Suprapubic skin (tissue), 4 donors: ENCODE data around the gene SPOCK3.

Experiments used
- EP300 ChIP-seq: sonication (generic); formaldehyde crosslinking; IDR thresholded peaks from one replicate; pipeline ENCODE4 v1.6.1; 2017; ENCODE audit warnings: antibody characterized with exemption
- POLR2A ChIP-seq, 2 donors: fragments of 450-650 bp; IDR thresholded peaks; one replicate each; pipeline ENCODE4 v1.6.1; 2017; ENCODE audit warnings: antibody characterized with exemption in 2 of 2, mild to moderate bottlenecking in 2 of 2, moderate library complexity in 2 of 2
- POLR2AphosphoS5 ChIP-seq, 3 donors: sonication (generic); formaldehyde crosslinking; IDR thresholded peaks; one replicate each; pipeline ENCODE4 v1.6.1; 2017; ENCODE audit warnings: antibody characterized with exemption in 3 of 3
- TF ChIP-seq, protein P1 (sequence below), 2 donors: fragments of 200-600 bp in 1 of 2; fragments of 450-650 bp in 1 of 2; sonication (generic) in 1 of 2; IDR thresholded peaks; one replicate each; pipeline ENCODE4 v1.5.1; 2016 to 2019; ENCODE audit warnings: antibody characterized with exemption in 2 of 2, mild to moderate bottlenecking in 1 of 2, moderate library complexity in 1 of 2

DNA sequence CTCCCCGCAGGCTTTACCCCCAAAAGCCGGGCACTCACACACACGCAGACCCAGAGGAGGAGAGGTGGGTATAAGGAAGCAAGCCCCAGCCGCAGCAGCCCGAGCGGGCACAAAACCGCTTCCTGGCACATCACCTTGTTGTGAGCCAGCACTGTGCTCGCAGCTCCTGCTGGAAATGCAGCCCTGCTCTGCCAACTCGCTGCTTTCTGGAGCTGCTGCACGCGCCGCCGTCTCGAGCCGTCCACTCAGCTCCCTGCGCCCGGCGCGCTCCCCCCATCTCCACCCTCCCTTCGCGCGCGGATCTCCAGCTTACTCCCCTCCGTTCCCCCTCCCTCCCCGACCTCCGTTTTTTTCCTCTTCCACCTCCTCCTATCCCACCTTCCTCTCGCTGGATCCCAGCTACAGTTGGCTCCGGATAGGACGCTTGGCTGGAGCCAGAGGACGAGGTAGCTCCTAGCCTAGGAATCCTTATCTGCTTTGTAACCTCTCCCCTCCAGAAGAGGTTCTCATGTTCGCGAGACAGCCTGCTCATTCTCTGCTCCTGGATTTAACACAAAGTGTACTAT is at the start of gene SPOCK3:
- TF ChIP-seq, protein P1, sequence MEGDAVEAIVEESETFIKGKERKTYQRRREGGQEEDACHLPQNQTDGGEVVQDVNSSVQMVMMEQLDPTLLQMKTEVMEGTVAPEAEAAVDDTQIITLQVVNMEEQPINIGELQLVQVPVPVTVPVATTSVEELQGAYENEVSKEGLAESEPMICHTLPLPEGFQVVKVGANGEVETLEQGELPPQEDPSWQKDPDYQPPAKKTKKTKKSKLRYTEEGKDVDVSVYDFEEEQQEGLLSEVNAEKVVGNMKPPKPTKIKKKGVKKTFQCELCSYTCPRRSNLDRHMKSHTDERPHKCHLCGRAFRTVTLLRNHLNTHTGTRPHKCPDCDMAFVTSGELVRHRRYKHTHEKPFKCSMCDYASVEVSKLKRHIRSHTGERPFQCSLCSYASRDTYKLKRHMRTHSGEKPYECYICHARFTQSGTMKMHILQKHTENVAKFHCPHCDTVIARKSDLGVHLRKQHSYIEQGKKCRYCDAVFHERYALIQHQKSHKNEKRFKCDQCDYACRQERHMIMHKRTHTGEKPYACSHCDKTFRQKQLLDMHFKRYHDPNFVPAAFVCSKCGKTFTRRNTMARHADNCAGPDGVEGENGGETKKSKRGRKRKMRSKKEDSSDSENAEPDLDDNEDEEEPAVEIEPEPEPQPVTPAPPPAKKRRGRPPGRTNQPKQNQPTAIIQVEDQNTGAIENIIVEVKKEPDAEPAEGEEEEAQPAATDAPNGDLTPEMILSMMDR (IDR thresholded peaks at IDR 0.05): no peak
- TF ChIP-seq EP300: no peak
- no peak for TF ChIP-seq POLR2AphosphoS5 (IDR thresholded peaks at IDR 0.05)
- TF ChIP-seq POLR2A (IDR thresholded peaks at IDR 0.05): no peak
